Measurements from ENCODE around the gene GPR107. TPM values are rescaled to one million over a fixed set of nuclear protein-coding genes. Genes with fewer than 3 reads are reported as not detected.

Gene GPR107
- polyA plus RNA-seq, 3 donors = 6.0 to 22.6 (median 6.0) TPM

GRCh38 chr9:130149654-130150286 lies 96.1 kb downstream of the GPR107 start:
- 93% methylated on average over 4 of the region's 5 CpGs for WGBS (ENCODE audit: insufficient coverage)
- no peak overlapping the region for H3K9ac ChIP-seq (ENCODE audit: insufficient read depth, low read length, poor library complexity, severe bottlenecking)
- Mint-ChIP-seq H3K4me3 (no peak overlapping the region), H3K9me3 (peaks cover 0 to 3% (median 0%) of the 10 kb centered on the region in 7 donors), H3K27me3 (ENCODE audit: low read depth in 3 of 3) (peaks cover 15 to 24% (median 18%) of the 10 kb centered on the region in 3 donors), H3K27ac (no peak overlapping the region), H3K36me3 (no peaks in the 10 kb centered on the region), H3K4me1 (no peaks in the 10 kb centered on the region)
- H3K27ac ChIP-seq (ENCODE audit: low read depth in 1 of 2, low read length in 2 of 2) = no peak overlapping the region
- no peaks in the 10 kb centered on the region for H4K20me1 ChIP-seq (ENCODE audit: insufficient read depth, low read length)
- H3K27me3 ChIP-seq (ENCODE audit: control insufficient read depth in 2 of 2, insufficient read depth in 2 of 2, low read length in 2 of 2) = peaks cover 0 to 2% of the 10 kb centered on the region in 2 donors
- TF ChIP-seq CTCF (IDR thresholded peaks at IDR 0.05) = no peak
- no peak overlapping the region for H3K4me2 ChIP-seq (replicated peaks; ENCODE audit: extremely low read depth, low read length, poor library complexity, severe bottlenecking)
- no peak overlapping the region for H2AFZ ChIP-seq (ENCODE audit: insufficient read depth, low read depth, low read length, poor library complexity, severe bottlenecking)
- intact Hi-C loops (cut with micrococcal nuclease) = no loop called here
- H3K4me3 ChIP-seq (replicated peaks in 1 of 3; ENCODE audit: low read depth in 2 of 3, low read length in 3 of 3) = no peak overlapping the region
- H3K9me3 ChIP-seq (replicated peaks in 1 of 2; ENCODE audit: control insufficient read depth in 1 of 2, insufficient read depth in 1 of 2, low read length in 2 of 2) = no peaks in the 10 kb centered on the region
- no peaks in the 10 kb centered on the region for H3K36me3 ChIP-seq (replicated peaks in 1 of 2; ENCODE audit: control insufficient read depth in 1 of 2, insufficient read depth in 2 of 2, low read length in 2 of 2)
- DNase-seq = no peak
- H3K4me1 ChIP-seq (ENCODE audit: control insufficient read depth in 1 of 2, insufficient read depth in 2 of 2, low read length in 2 of 2) = no peaks in the 10 kb centered on the region
- no peaks in the 10 kb centered on the region for H3K79me2 ChIP-seq (ENCODE audit: insufficient read depth, low read length)

- H3K4me1 Mint-ChIP-seq = no peaks in the 10 kb centered on the region
- Histone ChIP-seq H4K20me1 (ENCODE audit: insufficient read depth, low read length) (no peaks in the 10 kb centered on the region), H3K9ac (ENCODE audit: insufficient read depth, low read length, poor library complexity, severe bottlenecking) (no peak overlapping the region), H2AFZ (ENCODE audit: insufficient read depth, low read depth, low read length, poor library complexity, severe bottlenecking) (no peak overlapping the region), H3K4me3 (replicated peaks in 1 of 3; ENCODE audit: low read depth in 2 of 3, low read length in 3 of 3) (no peak overlapping the region), H3K4me2 (replicated peaks; ENCODE audit: extremely low read depth, low read length, poor library complexity, severe bottlenecking) (no peak overlapping the region), H3K27me3 (ENCODE audit: control insufficient read depth in 2 of 2, insufficient read depth in 2 of 2, low read length in 2 of 2) (no peaks in the 10 kb centered on the region), H3K79me2 (ENCODE audit: insufficient read depth, low read length) (no peaks in the 10 kb centered on the region), H3K36me3 (replicated peaks in 1 of 2; ENCODE audit: control insufficient read depth in 1 of 2, insufficient read depth in 2 of 2, low read length in 2 of 2) (no peaks in the 10 kb centered on the region), H3K4me1 (ENCODE audit: control insufficient read depth in 1 of 2, insufficient read depth in 2 of 2, low read length in 2 of 2) (no peaks in the 10 kb centered on the region), H3K9me3 (replicated peaks in 1 of 2; ENCODE audit: control insufficient read depth in 1 of 2, insufficient read depth in 1 of 2, low read length in 2 of 2) (no peaks in the 10 kb centered on the region), H3K27ac (ENCODE audit: low read depth in 1 of 2, low read length in 2 of 2) (no peak overlapping the region)
- no peak for DNase-seq
- no peak for TF ChIP-seq CTCF (IDR thresholded peaks at IDR 0.05)
- intact Hi-C loops (cut with micrococcal nuclease) = no loop called here
- peaks cover 9 to 14% (median 11%) of the 10 kb centered on the region in 3 donors for H3K27me3 Mint-ChIP-seq (ENCODE audit: low read depth in 3 of 3)
- peaks cover 0 to 3% (median 0%) of the 10 kb centered on the region in 7 donors for H3K9me3 Mint-ChIP-seq
- H3K27ac Mint-ChIP-seq = peak overlapping the region in 1 of 7 donors; percentile 74
- no peak overlapping the region for H3K4me3 Mint-ChIP-seq
- 90% methylated on average over 10 of the region's 14 CpGs for WGBS (ENCODE audit: insufficient coverage)
- H3K36me3 Mint-ChIP-seq = no peaks in the 10 kb centered on the region
These were observed 97.2 kb downstream of the GPR107 start for GRCh38 chr9:130150779-130151382.
